Right atrium auricular region (tissue), 2 donors: ENCODE results near the gene GLP2R. TPM values are rescaled to one million over a fixed set of nuclear protein-coding genes. Genes with fewer than 3 reads are reported as not detected.

Source experiments
- DNase-seq: peaks from one replicate; pipeline ENCODE4 v3.0.0-alpha.2; 2019; ENCODE audit warnings: low spot score
- H3K27ac ChIP-seq, 2 donors: fragments of 200-600 bp; sonication (generic); 1 replicate in 1 of 2; 2 replicates in 1 of 2; pipeline ENCODE4 v1.5.1; 2016 to 2019
- H3K27me3 ChIP-seq, 2 donors: fragments of 200-600 bp; sonication (generic); one replicate each; pipeline versions ENCODE4 v1.5.1 to v1.6.0; 2017 to 2019
- H3K36me3 ChIP-seq: fragments of 200-600 bp; sonication (generic); one replicate; pipeline ENCODE4 v1.5.1; 2016
- H3K4me1 ChIP-seq, 2 donors: fragments of 200-600 bp; sonication (generic); one replicate each; pipeline versions ENCODE4 v1.5.1 to v1.6.0; 2017 to 2019
- H3K4me3 ChIP-seq, 2 donors: fragments of 200-600 bp; sonication (generic); 1 replicate in 1 of 2; 2 replicates in 1 of 2; pipeline ENCODE4 v1.5.1; 2017 to 2019; ENCODE audit warnings: mild to moderate bottlenecking in 1 of 2, moderate library complexity in 1 of 2
- H3K9me3 ChIP-seq, 2 donors: fragments of 200-600 bp; sonication (generic); one replicate each; pipeline ENCODE4 v1.5.1; 2019
- CTCF ChIP-seq, 2 donors: fragments of 200-600 bp; sonication (generic); IDR thresholded peaks; one replicate each; pipeline ENCODE4 v1.5.1; 2019; ENCODE audit warnings: antibody characterized with exemption in 2 of 2
- total RNA-seq, 2 donors: library from RNA; depleted of rRNA; stranded (reverse); fragments of >200 nt; gene quantifications; one replicate each; pipeline ENCODE4 v1.1.0, GENCODE V29; 2016

Gene GLP2R
- total RNA-seq, 2 donors from 2014 or later = 1.0 to 1.7 TPM

GRCh38 chr17:9938764-9939163 lies 113.0 kb downstream of the GLP2R start:
- Histone ChIP-seq H3K4me3 (no peak overlapping the region), H3K27ac (no peak overlapping the region), H3K4me1 (peaks cover 0 to 14% of the 10 kb centered on the region in 2 donors), H3K27me3 (no peaks in the 10 kb centered on the region), H3K9me3 (no peaks in the 10 kb centered on the region), H3K36me3 (peaks cover 53% of the 10 kb centered on the region)
- DNase-seq = no peak
- TF ChIP-seq CTCF (IDR thresholded peaks at IDR 0.05) = no peak

GRCh38 chr17:9940841-9941240 lies 115.1 kb downstream of the GLP2R start:
- H3K9me3 ChIP-seq = no peaks in the 10 kb centered on the region
- no peak for TF ChIP-seq CTCF (IDR thresholded peaks at IDR 0.05)
- no peak for DNase-seq
- H3K27ac ChIP-seq = no peak overlapping the region
- peaks cover 73% of the 10 kb centered on the region for H3K36me3 ChIP-seq
- H3K4me3 ChIP-seq = no peak overlapping the region
- no peaks in the 10 kb centered on the region for H3K27me3 ChIP-seq
- peaks cover 0 to 14% of the 10 kb centered on the region in 2 donors for H3K4me1 ChIP-seq

- H3K4me3 ChIP-seq = no peak overlapping the region
- no peak overlapping the region for H3K27ac ChIP-seq
- no peak for DNase-seq
- H3K4me1 ChIP-seq = peaks cover 0 to 14% of the 10 kb centered on the region in 2 donors
- no peak for TF ChIP-seq CTCF (IDR thresholded peaks at IDR 0.05)
- no peaks in the 10 kb centered on the region for H3K27me3 ChIP-seq
- H3K36me3 ChIP-seq = peaks cover 77% of the 10 kb centered on the region
- H3K9me3 ChIP-seq = no peaks in the 10 kb centered on the region
Measured at GRCh38 chr17:9941305-9941704, 115.6 kb downstream of the GLP2R start.

Other genes starting within 250 kb of the GLP2R start
- gene CFAP52, start 249.3 kb upstream of the GLP2R start, total RNA-seq = 1 to 10 TPM in 1 of 2 donors, not detected in 1; 1.1 TPM
- under 1 TPM in 1 of 2 donors, not detected in 1; 0.24 TPM for gene USP43, start 180.4 kb upstream of the GLP2R start, total RNA-seq
- gene DHRS7C, start 34.3 kb upstream of the GLP2R start, total RNA-seq = 100 to 1,000 TPM in 1 of 2 donors, 10 to 100 TPM in 1; 79.3 to 201 TPM
- not detected for gene GSG1L2, start 3.8 kb upstream of the GLP2R start, total RNA-seq
- gene RCVRN, start 79.3 kb downstream of the GLP2R start, total RNA-seq = under 1 TPM; 0.24 to 0.37 TPM